ENCODE measurements around the gene CACNA2D2.

CACNA2D2 gene

GRCh38 chr3:50401978-50402595, 101.3 kb downstream of the CACNA2D2 start:
- DNase-seq (ENCODE audit: low read depth in 2 of 3, low spot score in 2 of 3), result no peak

- no peak for DNase-seq (ENCODE audit: low read depth in 2 of 3, low spot score in 2 of 3)
Observed at GRCh38 chr3:50396502-50396901, 106.9 kb downstream of the CACNA2D2 start.

GRCh38 chr3:50395070-50395860, 108.2 kb downstream of the CACNA2D2 start:
- no peak for DNase-seq (ENCODE audit: low read depth in 2 of 3, low spot score in 2 of 3)

GRCh38 chr3:50393061-50393460, 110.4 kb downstream of the CACNA2D2 start:
- DNase-seq (ENCODE audit: low read depth in 2 of 3, low spot score in 2 of 3), result no peak

- no peak for DNase-seq (ENCODE audit: low read depth in 2 of 3, low spot score in 2 of 3)
Observed at GRCh38 chr3:50392101-50392715, 111.2 kb downstream of the CACNA2D2 start.

- DNase-seq (ENCODE audit: low read depth in 2 of 3, low spot score in 2 of 3), result no peak
Observed at GRCh38 chr3:50390508-50391224, 112.8 kb downstream of the CACNA2D2 start.

- DNase-seq (ENCODE audit: low read depth in 2 of 3, low spot score in 2 of 3), result no peak
Observed at GRCh38 chr3:50389414-50389767, 114.0 kb downstream of the CACNA2D2 start.

GRCh38 chr3:50388720-50389413, 114.6 kb downstream of the CACNA2D2 start:
- DNase-seq (ENCODE audit: low read depth in 2 of 3, low spot score in 2 of 3), result no peak

GRCh38 chr3:50388016-50388719, 115.3 kb downstream of the CACNA2D2 start:
- DNase-seq (ENCODE audit: low read depth in 2 of 3, low spot score in 2 of 3), result no peak

GRCh38 chr3:50385754-50386153, 117.7 kb downstream of the CACNA2D2 start:
- DNase-seq (ENCODE audit: low read depth in 2 of 3, low spot score in 2 of 3), result no peak

GRCh38 chr3:50383750-50384149, 119.7 kb downstream of the CACNA2D2 start:
- no peak for DNase-seq (ENCODE audit: low read depth in 2 of 3, low spot score in 2 of 3)

- no peak for DNase-seq (ENCODE audit: low read depth in 2 of 3, low spot score in 2 of 3)
Observed at GRCh38 chr3:50382722-50383121, 120.7 kb downstream of the CACNA2D2 start.

- DNase-seq (ENCODE audit: low read depth in 2 of 3, low spot score in 2 of 3), result no peak
Observed at GRCh38 chr3:50381383-50381782, 122.1 kb downstream of the CACNA2D2 start.

- no peak for DNase-seq (ENCODE audit: low read depth in 2 of 3, low spot score in 2 of 3)
Observed at GRCh38 chr3:50380405-50381085, 122.9 kb downstream of the CACNA2D2 start.

- no peak for DNase-seq (ENCODE audit: low read depth in 2 of 3, low spot score in 2 of 3)
Observed at GRCh38 chr3:50378757-50379156, 124.7 kb downstream of the CACNA2D2 start.

- no peak for DNase-seq (ENCODE audit: low read depth in 2 of 3, low spot score in 2 of 3)
Observed at GRCh38 chr3:50378024-50378423, 125.4 kb downstream of the CACNA2D2 start.

- no peak for DNase-seq (ENCODE audit: low read depth in 2 of 3, low spot score in 2 of 3)
Observed at GRCh38 chr3:50375258-50375931, 128.0 kb downstream of the CACNA2D2 start.

- no peak for DNase-seq (ENCODE audit: low read depth in 2 of 3, low spot score in 2 of 3)
Observed at GRCh38 chr3:50374363-50375257, 128.8 kb downstream of the CACNA2D2 start.

All from activated CD8-positive, alpha-beta memory T cell treated with anti-CD3 and anti-CD28 coated beads for 48 hours (primary cell).